ENCODE results near the gene VIPR2. TPM values are rescaled to one million over a fixed set of nuclear protein-coding genes. Genes with fewer than 3 reads are reported as not detected.

The VIPR2 gene
- total RNA-seq, 1 donor from 2014 or later: not detected

DNA sequence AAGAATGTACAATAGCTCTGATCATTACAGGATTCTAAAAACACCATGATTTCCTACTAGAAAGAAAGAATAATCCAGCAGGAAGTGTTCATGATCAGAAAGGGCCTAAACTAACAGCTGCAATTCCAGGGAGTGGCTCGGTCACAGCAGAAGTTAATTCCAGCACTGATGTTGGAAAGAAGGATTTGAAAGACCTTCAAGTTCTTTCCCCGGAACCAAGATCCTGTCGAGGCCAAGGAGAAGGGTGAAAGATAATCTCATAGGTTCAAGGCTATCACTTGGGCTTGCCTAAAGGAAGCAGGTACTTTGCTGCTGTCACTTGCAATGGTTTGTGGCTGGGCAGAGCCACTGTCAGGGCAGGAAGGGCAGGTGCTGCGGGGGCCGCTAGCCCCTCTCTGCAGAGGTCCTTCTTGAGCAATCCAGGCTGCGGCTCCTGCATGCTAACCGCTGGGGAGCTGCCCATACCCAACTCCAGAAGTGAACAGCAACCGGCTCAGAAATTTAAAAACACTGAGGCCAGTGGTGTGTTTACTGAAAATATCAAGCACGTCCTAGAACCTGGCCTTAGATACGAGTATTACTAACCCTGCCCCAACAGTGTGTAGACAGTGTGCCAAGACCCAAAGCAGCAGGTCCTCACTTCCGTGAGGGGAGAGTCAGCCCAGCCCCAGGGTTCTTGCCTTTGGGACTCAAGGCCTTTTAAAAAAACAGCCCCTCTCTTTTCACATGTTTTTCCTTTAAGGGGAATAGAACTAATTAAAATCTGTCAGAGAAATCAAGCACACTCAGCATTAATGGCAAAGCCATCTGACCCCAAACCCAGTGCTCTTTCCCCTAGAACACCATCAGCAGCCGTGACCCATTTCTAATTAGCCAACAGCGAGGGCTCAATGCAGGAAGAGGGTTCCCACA, 76.8 kb downstream of the VIPR2 start:
- H3K4me3 ChIP-seq (ENCODE audit: low read depth, low read length): no peak overlapping the region
- DNase-seq (ENCODE audit: low read depth): no peak
- TF ChIP-seq, protein P1, sequence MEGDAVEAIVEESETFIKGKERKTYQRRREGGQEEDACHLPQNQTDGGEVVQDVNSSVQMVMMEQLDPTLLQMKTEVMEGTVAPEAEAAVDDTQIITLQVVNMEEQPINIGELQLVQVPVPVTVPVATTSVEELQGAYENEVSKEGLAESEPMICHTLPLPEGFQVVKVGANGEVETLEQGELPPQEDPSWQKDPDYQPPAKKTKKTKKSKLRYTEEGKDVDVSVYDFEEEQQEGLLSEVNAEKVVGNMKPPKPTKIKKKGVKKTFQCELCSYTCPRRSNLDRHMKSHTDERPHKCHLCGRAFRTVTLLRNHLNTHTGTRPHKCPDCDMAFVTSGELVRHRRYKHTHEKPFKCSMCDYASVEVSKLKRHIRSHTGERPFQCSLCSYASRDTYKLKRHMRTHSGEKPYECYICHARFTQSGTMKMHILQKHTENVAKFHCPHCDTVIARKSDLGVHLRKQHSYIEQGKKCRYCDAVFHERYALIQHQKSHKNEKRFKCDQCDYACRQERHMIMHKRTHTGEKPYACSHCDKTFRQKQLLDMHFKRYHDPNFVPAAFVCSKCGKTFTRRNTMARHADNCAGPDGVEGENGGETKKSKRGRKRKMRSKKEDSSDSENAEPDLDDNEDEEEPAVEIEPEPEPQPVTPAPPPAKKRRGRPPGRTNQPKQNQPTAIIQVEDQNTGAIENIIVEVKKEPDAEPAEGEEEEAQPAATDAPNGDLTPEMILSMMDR (IDR thresholded peaks at IDR 0.05; ENCODE audit: insufficient read depth, low read length, severe bottlenecking): no peak
- no peaks in the 10 kb centered on the region for H3K27me3 ChIP-seq (ENCODE audit: control insufficient read depth, insufficient read depth, low read length)
- H3K36me3 ChIP-seq (ENCODE audit: control insufficient read depth, insufficient read depth, low read length): no peaks in the 10 kb centered on the region
- FAIRE-seq: no peak

DNA sequence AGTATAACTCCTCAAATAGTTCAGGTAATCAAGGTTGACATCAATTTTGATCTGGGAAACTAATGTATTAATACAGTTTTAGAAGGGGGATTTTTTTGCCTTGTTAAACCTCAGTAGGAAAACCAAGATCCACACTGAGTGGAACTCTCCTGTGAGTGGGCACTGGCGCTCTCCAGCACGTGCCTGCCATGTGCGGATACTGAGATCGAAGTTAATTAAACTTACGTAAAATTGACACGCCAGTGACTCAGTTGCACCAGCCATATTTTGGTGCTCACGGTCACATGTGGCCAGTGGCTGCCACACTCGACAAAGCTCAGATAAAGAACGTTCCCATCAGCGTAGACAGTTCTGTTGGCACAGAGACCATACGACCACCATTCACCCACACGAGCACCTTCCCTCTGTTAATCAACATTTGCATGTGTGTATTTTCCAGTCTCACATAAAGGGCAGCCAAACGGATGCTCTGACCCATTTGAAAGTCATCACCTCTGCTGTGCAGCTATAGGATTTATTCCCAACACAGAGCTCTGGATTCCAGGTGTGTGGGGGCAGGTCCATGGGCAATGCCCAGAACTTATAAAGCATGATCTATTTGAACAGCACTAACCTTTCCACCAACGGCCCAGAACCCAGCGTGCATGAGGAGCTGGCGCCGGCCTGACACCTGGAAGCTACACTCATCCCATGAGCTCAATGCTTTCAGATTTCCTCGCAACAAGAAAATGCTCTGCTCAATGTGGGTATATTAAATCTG, 77.7 kb downstream of the VIPR2 start:
- Histone ChIP-seq H3K36me3 (ENCODE audit: control insufficient read depth, insufficient read depth, low read length) (no peaks in the 10 kb centered on the region), H3K4me3 (ENCODE audit: low read depth, low read length) (no peak overlapping the region), H3K27me3 (ENCODE audit: control insufficient read depth, insufficient read depth, low read length) (no peaks in the 10 kb centered on the region)
- TF ChIP-seq, protein P1 (IDR thresholded peaks at IDR 0.05; ENCODE audit: insufficient read depth, low read length, severe bottlenecking): no peak
- FAIRE-seq (no peak), DNase-seq (ENCODE audit: low read depth) (no peak)

DNA sequence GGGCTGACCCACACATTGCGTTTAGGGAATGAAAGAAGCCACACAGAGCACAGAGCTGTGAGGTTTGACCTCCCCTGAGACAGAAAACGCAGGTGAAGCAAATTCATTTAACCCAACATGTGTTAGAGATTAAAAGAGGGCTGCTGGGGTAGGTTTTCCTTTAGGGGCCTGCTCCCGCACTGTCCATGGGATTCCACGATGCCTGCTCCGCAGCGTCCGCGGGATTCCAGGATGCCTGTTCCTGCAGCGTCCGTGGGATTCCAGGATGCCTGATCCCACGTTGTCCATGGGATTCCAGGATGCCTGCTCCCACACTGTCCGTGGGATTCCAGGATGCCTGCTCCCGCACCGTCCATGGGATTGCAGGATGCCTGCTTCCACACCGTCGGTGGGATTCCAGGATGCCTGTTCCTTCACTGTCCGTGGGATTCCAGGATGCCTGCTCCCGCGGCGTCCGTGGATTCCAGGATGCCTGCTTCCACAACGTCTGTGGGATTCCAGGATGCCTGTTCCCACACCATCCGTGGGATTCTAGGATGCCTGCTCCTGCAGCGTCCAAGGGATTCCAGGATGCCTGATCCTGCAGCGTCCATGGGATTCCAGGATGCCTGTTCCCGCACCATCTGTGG, 78.7 kb downstream of the VIPR2 start:
- H3K36me3 ChIP-seq (ENCODE audit: control insufficient read depth, insufficient read depth, low read length): no peaks in the 10 kb centered on the region
- FAIRE-seq (no peak), DNase-seq (ENCODE audit: low read depth) (no peak)
- no peaks in the 10 kb centered on the region for H3K27me3 ChIP-seq (ENCODE audit: control insufficient read depth, insufficient read depth, low read length)
- TF ChIP-seq, protein P1 (IDR thresholded peaks at IDR 0.05; ENCODE audit: insufficient read depth, low read length, severe bottlenecking): no peak
- H3K4me3 ChIP-seq (ENCODE audit: low read depth, low read length): no peak overlapping the region

DNA sequence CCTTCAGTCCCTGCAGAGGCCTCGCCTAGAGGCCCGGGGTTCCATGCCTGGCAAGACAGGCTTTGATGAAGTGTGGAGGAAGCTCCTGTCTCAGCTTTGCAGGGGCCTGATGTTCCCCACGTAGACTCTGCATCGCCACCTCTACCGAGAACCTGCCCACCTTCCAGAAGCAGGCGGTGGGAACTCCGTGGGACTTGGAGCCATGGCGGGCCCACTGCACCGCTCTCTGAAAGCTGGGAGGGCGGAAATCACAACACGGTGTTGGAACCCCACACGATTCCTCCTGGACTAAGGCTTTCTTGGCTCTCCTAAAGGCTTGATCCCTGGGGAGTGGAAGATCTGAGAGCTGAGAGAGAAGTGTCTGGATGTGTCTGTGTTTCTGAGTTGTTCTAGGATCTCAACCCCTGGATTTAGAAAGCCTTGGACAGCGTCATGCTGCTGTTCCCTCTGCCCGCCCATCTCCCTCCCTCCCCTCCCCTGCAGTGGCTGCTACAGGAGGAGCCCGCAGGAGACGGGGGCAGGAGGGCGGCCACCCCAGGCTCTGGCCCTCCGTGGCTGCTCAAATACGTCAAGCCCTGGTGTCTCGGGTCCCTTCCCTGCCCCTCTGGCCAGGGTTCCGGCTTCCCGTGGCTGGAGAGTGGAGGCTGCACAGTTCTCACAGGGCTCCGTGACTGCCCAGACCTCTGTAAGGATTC, 79.7 kb downstream of the VIPR2 start:
- DNase-seq (ENCODE audit: low read depth): no peak
- H3K36me3 ChIP-seq (ENCODE audit: control insufficient read depth, insufficient read depth, low read length): no peaks in the 10 kb centered on the region
- no peak for FAIRE-seq
- no peaks in the 10 kb centered on the region for H3K27me3 ChIP-seq (ENCODE audit: control insufficient read depth, insufficient read depth, low read length)
- no peak overlapping the region for H3K4me3 ChIP-seq (ENCODE audit: low read depth, low read length)
- TF ChIP-seq, protein P1 (IDR thresholded peaks at IDR 0.05; ENCODE audit: insufficient read depth, low read length, severe bottlenecking): no peak

DNA sequence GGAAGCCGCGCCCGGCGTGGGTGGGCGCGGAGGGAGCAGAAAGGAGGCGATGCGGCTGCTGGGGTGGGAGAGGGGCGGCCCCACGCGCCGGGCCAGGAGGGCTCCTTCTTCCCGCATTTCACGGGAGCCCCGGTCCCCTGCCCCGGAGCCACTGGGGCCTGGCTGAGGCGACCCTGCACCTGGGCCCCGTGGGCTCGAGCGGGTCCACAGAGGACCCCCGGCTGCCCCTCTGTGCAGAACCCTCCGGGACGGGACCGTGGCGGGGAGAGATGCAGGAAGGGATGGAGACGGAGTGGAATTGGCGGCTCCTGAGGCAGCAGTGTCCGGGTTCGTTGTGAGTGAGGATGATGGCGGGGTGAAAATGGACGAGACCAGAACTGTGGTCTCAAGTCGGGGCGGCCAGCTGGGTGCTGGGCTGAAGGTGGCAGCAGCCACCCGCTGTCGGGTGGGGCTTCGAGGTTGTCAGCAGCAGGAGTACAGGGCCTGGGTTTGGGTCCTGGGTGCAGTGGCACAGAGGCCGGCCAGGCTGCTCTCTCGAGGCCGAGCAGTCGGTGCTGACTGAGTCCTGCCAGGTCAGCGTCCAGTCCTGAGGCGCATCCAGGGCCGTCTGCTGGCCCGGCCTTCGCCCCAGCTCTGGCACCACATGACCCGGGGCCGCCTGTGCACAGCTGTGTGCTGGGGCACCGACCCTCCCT, 80.4 kb downstream of the VIPR2 start:
- TF ChIP-seq, protein P1 (IDR thresholded peaks at IDR 0.05; ENCODE audit: insufficient read depth, low read length, severe bottlenecking): no peak
- H3K4me3 ChIP-seq (ENCODE audit: low read depth, low read length): no peak overlapping the region
- FAIRE-seq: no peak
- DNase-seq (ENCODE audit: low read depth): no peak
- no peaks in the 10 kb centered on the region for H3K36me3 ChIP-seq (ENCODE audit: control insufficient read depth, insufficient read depth, low read length)
- H3K27me3 ChIP-seq (ENCODE audit: control insufficient read depth, insufficient read depth, low read length): no peaks in the 10 kb centered on the region

All from bronchial epithelial cell (primary cell).